Stimulated activated memory B cell treated with anti-CD40 and anti-IgM and Interleukin-4, amounts not matched to agents 10 μg/mL and 1 μg/mL and 100 μg/mL, for 72 hours (primary cell): ENCODE data around the gene CDCA8.
"Not testable (repeated sequence)": the region's sequence is repeated elsewhere in the genome, so short reads cannot be mapped to it uniquely, and the experiment has no call there.

ENCODE experiments used
- ATAC-seq: fragments of 150-1000 bp; cut with Tn5 transposase; 2 replicates; pipeline ENCODE4 v1.10.0; 2021
- H3K27ac Mint-ChIP-seq: one replicate; pipeline ENCODE4 v1.8.0; 2022; ENCODE audit warnings: mild to moderate bottlenecking, mixed read lengths
- H3K27me3 Mint-ChIP-seq: one replicate; pipeline ENCODE4 v1.8.0; 2022; ENCODE audit warnings: mixed read lengths
- H3K36me3 Mint-ChIP-seq: one replicate; pipeline ENCODE4 v1.8.0; 2022; ENCODE audit warnings: mixed read lengths
- H3K4me1 Mint-ChIP-seq: one replicate; pipeline ENCODE4 v1.8.0; 2022; ENCODE audit warnings: mixed read lengths
- H3K4me3 Mint-ChIP-seq: one replicate; pipeline ENCODE4 v1.8.0; 2022; ENCODE audit warnings: mild to moderate bottlenecking, moderate library complexity, mixed read lengths
- H3K9me3 Mint-ChIP-seq: one replicate; pipeline ENCODE4 v1.8.0; 2022; ENCODE audit warnings: mixed read lengths

The CDCA8 gene

DNA sequence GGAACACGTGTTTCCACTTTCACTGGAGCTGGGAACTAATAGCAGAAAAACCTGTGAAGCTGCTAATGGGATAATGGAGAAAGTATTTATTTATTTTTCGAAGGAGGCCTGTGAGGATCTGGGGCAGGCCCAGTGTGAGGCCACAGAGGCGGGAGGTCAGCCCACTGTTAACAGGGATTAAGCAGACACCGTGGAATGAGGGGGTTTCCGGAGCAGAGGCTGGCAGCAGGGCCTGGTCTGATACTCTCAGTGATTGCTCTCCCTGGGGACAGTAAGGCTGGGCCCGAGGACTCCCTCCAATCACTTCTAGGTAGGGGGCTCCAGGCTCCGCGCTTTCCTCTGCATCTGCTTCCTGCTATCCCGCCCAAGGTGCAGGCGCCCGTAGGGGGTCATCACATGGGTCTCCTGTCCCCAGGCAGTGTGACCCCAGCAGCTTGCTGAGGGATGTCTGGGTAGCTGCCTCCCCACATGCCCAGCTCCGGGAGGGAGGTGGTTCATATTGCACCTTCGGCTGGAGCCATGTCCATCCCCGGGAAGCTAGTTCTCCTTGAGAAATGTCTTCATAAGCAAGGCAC is 28.8 kb upstream of the CDCA8 start:
- Mint-ChIP-seq H3K9me3 (no peaks in the 10 kb centered on the region), H3K4me3 (no peak overlapping the region), H3K4me1 (peaks cover 7% of the 10 kb centered on the region), H3K27me3 (peaks cover 14% of the 10 kb centered on the region), H3K36me3 (no peaks in the 10 kb centered on the region), H3K27ac (no peak overlapping the region)
- no peak for ATAC-seq

DNA sequence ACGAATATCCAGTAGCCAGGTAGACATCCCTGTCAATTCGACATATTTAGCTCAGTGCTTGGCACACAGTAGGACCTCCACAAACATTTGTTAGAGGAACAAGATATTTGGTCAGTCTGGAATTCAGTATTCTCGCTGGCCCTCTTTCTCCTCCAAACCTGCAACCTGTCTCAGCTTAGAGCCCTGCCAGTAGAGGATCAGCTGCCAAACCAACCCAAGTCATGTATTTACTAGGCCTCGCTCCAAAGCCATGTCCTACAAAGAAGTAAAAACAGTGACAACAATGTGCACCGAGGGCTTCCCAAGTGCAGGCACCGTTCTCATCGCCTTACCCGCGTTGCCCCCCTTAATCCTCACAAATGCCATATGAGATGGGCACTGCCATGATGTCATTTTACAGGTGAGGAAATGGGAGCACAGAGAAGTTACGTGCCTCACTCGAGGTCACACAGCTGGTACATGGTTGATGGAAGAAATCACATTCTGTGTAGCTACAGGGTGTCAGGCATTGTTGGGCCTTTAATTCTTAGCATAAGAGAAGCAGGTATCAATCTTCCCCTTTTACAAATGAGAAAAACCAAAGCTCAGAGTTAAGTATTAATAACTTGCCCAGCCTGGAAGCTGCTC is 26.0 kb upstream of the CDCA8 start:
- no peak for ATAC-seq
- Mint-ChIP-seq H3K9me3 (no peaks in the 10 kb centered on the region), H3K27ac (no peak overlapping the region), H3K36me3 (no peaks in the 10 kb centered on the region), H3K27me3 (peaks cover 2% of the 10 kb centered on the region), H3K4me1 (peaks cover 7% of the 10 kb centered on the region), H3K4me3 (no peak overlapping the region)

DNA sequence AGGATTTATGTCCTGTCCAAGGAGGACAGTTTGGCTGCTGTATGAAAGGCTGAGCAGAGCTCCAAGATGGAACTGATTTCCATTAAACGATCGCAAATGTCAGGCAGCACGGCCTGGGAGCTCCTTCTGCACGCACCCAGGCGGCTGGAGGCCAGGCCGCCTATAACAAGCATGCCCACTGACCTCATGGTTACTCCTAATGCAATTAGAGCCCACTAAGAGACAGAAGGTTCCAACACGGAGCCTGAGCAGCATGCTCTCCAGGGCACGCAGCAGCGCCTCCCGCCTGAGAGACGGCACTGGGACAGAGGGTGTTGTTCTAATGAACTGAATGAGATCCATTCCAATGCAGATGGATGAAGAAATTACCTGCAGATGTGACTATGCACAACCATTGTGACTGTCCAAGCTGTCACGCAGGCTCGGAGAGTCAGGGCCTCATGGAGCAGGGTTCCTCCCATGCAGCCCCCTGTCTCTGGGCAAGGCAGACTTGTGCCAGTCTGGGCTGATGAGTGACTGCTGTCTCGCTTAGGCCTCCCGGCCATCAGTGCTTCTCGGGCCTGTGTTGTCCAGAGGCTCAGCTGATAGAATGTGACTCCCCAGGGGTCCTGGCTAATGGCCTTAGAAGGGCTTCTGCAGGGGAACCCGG is 25.2 kb upstream of the CDCA8 start:
- H3K9me3 Mint-ChIP-seq, result no peaks in the 10 kb centered on the region
- H3K4me1 Mint-ChIP-seq, result peaks cover 4% of the 10 kb centered on the region
- H3K36me3 Mint-ChIP-seq, result no peaks in the 10 kb centered on the region
- no peak overlapping the region for H3K27ac Mint-ChIP-seq
- ATAC-seq, result no peak
- no peak overlapping the region for H3K4me3 Mint-ChIP-seq
- peaks cover 9% of the 10 kb centered on the region for H3K27me3 Mint-ChIP-seq

- peaks cover 9% of the 10 kb centered on the region for H3K27me3 Mint-ChIP-seq
- no peak overlapping the region for H3K4me3 Mint-ChIP-seq
- ATAC-seq, result no peak
- peaks cover 1% of the 10 kb centered on the region for H3K4me1 Mint-ChIP-seq
- no peaks in the 10 kb centered on the region for H3K36me3 Mint-ChIP-seq
- H3K27ac Mint-ChIP-seq, result no peak overlapping the region
- H3K9me3 Mint-ChIP-seq, result no peaks in the 10 kb centered on the region
These were observed 22.2 kb upstream of the CDCA8 start for GRCh38 chr1:37670133-37670532.

DNA sequence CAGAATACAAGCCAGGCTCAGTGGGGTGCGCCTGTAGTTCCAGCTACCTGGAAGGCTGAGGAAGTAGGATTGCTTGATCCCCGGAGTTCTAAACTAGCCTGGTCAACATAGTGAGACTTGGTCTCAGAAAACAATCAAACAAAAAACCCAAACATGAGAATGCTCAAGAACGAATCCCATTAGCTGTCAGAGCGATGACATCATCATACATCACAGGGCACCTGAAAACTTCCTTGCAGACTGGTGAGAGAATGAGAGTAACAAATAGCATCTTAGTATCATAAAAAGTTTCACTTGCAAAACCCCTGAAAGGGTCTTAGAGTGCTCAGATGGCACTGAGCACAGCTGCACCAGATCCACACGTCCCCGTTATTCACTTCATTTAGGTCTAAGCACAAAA is 21.1 kb upstream of the CDCA8 start:
- peaks cover 13% of the 10 kb centered on the region for H3K4me1 Mint-ChIP-seq
- H3K36me3 Mint-ChIP-seq, result no peaks in the 10 kb centered on the region
- no peak overlapping the region for H3K27ac Mint-ChIP-seq
- H3K27me3 Mint-ChIP-seq, result peaks cover 9% of the 10 kb centered on the region
- no peak overlapping the region for H3K4me3 Mint-ChIP-seq
- no peaks in the 10 kb centered on the region for H3K9me3 Mint-ChIP-seq
- ATAC-seq, result no peak

GRCh38 chr1:37672136-37672870 is 20.0 kb upstream of the CDCA8 start:
- no peaks in the 10 kb centered on the region for H3K36me3 Mint-ChIP-seq
- no peak overlapping the region for H3K4me3 Mint-ChIP-seq
- no peaks in the 10 kb centered on the region for H3K9me3 Mint-ChIP-seq
- no peak for ATAC-seq
- peaks cover 23% of the 10 kb centered on the region for H3K4me1 Mint-ChIP-seq
- peaks cover 9% of the 10 kb centered on the region for H3K27me3 Mint-ChIP-seq
- H3K27ac Mint-ChIP-seq, result no peak overlapping the region

DNA sequence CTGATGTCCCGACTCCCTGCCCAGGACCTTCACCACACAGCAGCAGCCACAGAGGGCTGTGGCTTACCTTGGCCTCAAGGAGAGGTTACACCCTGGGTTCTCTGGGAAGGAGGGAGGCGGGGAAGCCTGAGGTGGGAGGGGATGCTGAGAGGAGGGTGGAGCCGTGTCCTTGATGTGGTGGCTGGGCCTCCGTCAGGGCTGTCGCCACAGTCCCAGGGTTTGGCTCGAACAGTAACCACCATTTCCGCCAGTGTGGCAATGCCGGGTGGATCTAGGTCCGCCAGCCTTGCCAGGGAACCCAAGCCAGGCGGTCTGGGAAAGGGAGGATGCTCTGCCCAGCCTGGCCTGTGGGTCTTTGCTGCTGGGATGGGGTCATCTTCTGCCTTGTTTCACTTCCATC is 18.4 kb upstream of the CDCA8 start:
- peaks cover 33% of the 10 kb centered on the region for H3K4me1 Mint-ChIP-seq
- H3K36me3 Mint-ChIP-seq, result no peaks in the 10 kb centered on the region
- ATAC-seq, result no peak
- no peak overlapping the region for H3K4me3 Mint-ChIP-seq
- H3K27ac Mint-ChIP-seq, result no peak overlapping the region
- H3K9me3 Mint-ChIP-seq, result no peaks in the 10 kb centered on the region
- peaks cover 9% of the 10 kb centered on the region for H3K27me3 Mint-ChIP-seq

GRCh38 chr1:37676281-37677142 is 15.8 kb upstream of the CDCA8 start:
- ATAC-seq, result peak; percentile 79
- no peaks in the 10 kb centered on the region for H3K9me3 Mint-ChIP-seq
- H3K27me3 Mint-ChIP-seq, result peaks cover 5% of the 10 kb centered on the region
- H3K27ac Mint-ChIP-seq, result peak overlapping the region; percentile 93
- H3K4me3 Mint-ChIP-seq, result peak overlapping the region; percentile 22
- H3K4me1 Mint-ChIP-seq, result peaks cover 33% of the 10 kb centered on the region
- peaks cover 12% of the 10 kb centered on the region for H3K36me3 Mint-ChIP-seq

DNA sequence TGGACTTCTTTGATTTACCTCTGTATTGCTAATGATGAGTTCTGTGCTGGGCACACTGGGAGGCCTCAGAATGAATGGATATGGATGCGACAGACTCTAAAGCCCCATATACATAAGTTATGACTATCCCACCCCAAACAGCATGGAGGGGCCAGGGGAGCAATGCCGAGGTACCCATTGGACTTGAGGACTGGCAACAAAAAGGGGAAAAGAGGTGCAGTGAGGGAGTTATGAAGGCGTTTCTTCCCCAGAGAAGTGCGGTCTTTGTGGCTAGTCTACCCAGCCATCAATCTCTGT is 15.2 kb upstream of the CDCA8 start:
- ATAC-seq, result no peak
- Mint-ChIP-seq H3K9me3 (no peaks in the 10 kb centered on the region), H3K4me1 (peaks cover 34% of the 10 kb centered on the region), H3K4me3 (no peak overlapping the region), H3K27me3 (no peaks in the 10 kb centered on the region), H3K27ac (peak overlapping the region; percentile 93), H3K36me3 (peaks cover 12% of the 10 kb centered on the region)

GRCh38 chr1:37677808-37678207 is 14.5 kb upstream of the CDCA8 start:
- H3K4me1 Mint-ChIP-seq, result peaks cover 41% of the 10 kb centered on the region
- H3K27ac Mint-ChIP-seq, result peak overlapping the region; percentile 93
- H3K9me3 Mint-ChIP-seq, result no peaks in the 10 kb centered on the region
- no peaks in the 10 kb centered on the region for H3K27me3 Mint-ChIP-seq
- no peak overlapping the region for H3K4me3 Mint-ChIP-seq
- peak; percentile 25 for ATAC-seq
- H3K36me3 Mint-ChIP-seq, result peaks cover 16% of the 10 kb centered on the region

GRCh38 chr1:37680933-37681332 is 11.4 kb upstream of the CDCA8 start:
- Mint-ChIP-seq H3K36me3 (peaks cover 35% of the 10 kb centered on the region), H3K4me3 (no peak overlapping the region), H3K4me1 (peaks cover 36% of the 10 kb centered on the region), H3K9me3 (no peaks in the 10 kb centered on the region), H3K27ac (no peak overlapping the region), H3K27me3 (no peaks in the 10 kb centered on the region)
- no peak for ATAC-seq

GRCh38 chr1:37682334-37682987 is 9.9 kb upstream of the CDCA8 start:
- Mint-ChIP-seq H3K27ac (peak overlapping the region; percentile 67), H3K4me1 (peaks cover 22% of the 10 kb centered on the region), H3K27me3 (no peaks in the 10 kb centered on the region), H3K4me3 (no peak overlapping the region), H3K36me3 (peaks cover 44% of the 10 kb centered on the region), H3K9me3 (no peaks in the 10 kb centered on the region)
- ATAC-seq, result peak; percentile 69

DNA sequence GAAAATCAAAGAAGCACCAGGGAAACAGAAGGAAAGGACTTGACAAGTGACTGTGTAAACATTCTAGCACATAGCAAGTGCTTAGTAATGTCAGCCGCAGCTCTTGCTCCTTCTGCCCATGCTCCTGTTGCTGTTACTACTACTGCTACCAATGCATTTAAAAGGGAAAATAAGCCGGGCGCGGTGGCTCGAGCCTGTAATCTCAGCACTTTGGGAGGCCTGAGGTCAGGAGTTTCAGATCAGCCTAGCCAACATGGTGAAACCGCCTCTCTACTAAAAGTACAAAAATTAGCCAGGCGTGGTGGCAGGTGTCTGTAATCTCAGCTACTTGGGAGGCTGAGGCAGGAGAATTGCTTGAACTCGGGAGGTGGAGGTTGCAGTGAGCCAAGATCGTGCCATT is 8.1 kb upstream of the CDCA8 start:
- H3K9me3 Mint-ChIP-seq, H3K27me3 Mint-ChIP-seq, ATAC-seq, H3K4me3 Mint-ChIP-seq: not testable (repeated sequence)
- Mint-ChIP-seq H3K4me1 (peaks cover 27% of the 10 kb centered on the region), H3K36me3 (peaks cover 53% of the 10 kb centered on the region), H3K27ac (peak overlapping the region; percentile 2)

- no peak for ATAC-seq
- Mint-ChIP-seq H3K36me3 (peaks cover 48% of the 10 kb centered on the region), H3K27me3 (no peaks in the 10 kb centered on the region), H3K4me1 (peaks cover 41% of the 10 kb centered on the region), H3K9me3 (no peaks in the 10 kb centered on the region), H3K27ac (peak overlapping the region; percentile 5), H3K4me3 (no peak overlapping the region)
These were observed 6.6 kb upstream of the CDCA8 start for GRCh38 chr1:37685722-37686121.
